NCI-H510A treated with DMSO at 0.1 percent for 48 hours (cell line): ENCODE data around the gene CDCA7.
"Not testable (repeated sequence)": the region's sequence is repeated elsewhere in the genome, so short reads cannot be mapped to it uniquely, and the experiment has no call there.

ENCODE experiments used
- DNase-seq: peaks from one replicate; lab custom pipeline; 2025; lab: John Stamatoyannopoulos, UW

Gene CDCA7

DNA sequence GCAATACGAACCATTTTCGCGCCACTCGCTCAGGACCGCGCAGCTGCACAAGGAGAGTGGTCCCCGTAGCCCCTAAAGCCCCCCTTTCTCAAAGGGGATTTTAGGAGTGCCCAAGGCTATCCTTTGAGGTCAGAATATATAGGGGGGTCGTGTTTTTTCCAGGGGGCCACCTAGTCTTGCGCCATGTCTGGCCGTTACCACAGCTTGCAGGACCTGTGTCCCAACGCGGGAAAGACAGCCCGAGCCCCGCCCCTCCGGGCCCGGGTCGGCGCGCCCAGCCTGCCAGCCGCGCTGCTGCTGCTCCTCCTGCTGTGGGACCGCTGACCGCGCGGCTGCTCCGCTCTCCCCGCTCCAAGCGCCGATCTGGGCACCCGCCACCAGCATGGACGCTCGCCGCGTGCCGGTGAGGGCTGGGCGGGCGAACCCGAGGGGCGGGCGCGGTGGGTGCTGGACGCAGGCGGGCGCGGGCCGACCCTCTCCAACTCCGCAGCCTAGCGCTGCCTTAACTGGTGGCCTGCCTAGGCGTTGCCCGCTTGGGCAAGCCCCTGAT, at the start of gene CDCA7:
TSS of gene CDCA7 (plus strand) at position 291 of the 550 bp plus-strand sequence. CDS start at position 383, 92 bp downstream.
- DNase-seq, result peak; percentile 93

DNA sequence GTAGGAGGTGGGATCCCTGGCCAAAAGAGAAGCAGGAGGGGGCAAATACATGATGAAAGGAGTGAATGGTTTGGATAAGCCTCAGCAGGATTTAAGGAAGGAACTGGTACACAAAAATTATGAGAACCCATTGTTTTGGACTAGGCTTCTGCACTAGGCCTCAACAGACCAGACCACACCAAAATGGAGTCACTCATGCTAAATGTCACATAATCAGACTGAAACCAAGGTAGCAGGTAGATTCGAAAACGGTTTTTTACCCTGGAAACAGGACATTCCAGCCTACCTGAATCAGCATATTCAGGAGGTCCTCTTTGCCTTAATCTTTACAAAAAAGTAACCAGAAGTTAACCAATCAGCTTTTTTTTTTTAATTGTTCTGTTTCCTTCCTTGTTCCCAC, 49.4 kb upstream of the CDCA7 start:
- no peak for DNase-seq

DNA sequence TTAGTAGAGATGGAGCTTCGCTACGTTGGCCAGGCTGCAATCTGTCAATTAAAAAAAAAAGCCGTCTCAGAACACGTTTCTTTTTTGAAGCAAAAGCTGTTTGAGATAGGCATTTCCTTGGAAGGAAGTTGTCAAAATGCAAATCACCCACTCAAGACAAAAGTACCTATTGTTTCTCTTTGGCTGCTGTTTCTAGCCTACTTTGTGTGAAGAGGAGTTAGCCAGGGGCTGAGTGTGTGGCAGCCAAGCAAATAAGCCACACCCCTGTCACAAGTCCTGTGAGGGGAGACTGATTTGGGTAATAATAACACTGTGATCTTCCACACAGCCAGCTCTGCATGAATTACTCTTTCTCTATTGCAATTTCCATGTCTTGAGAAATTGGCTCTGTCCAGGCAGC, 47.4 kb upstream of the CDCA7 start:
- DNase-seq, result no peak

DNA sequence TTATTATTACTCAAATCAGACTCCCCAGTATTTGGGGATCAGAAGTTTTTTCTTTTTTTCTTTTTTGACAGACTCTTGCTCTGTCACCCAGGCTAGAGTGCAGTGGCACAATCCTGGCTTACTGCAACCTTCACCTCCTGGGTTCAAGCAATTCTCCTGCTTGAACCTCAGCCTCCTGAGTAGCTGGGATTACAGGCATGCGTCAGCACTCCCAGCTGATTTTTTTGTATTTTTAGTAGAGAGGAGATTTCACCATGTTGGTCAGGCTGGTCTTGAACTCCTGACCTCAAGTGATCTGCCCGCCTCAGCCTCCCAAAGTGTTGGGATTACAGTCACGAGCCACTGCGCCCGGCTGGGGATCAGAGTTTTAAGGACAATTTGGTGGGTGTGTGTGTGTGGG, 45.3 kb upstream of the CDCA7 start:
- not testable (repeated sequence) for DNase-seq

DNA sequence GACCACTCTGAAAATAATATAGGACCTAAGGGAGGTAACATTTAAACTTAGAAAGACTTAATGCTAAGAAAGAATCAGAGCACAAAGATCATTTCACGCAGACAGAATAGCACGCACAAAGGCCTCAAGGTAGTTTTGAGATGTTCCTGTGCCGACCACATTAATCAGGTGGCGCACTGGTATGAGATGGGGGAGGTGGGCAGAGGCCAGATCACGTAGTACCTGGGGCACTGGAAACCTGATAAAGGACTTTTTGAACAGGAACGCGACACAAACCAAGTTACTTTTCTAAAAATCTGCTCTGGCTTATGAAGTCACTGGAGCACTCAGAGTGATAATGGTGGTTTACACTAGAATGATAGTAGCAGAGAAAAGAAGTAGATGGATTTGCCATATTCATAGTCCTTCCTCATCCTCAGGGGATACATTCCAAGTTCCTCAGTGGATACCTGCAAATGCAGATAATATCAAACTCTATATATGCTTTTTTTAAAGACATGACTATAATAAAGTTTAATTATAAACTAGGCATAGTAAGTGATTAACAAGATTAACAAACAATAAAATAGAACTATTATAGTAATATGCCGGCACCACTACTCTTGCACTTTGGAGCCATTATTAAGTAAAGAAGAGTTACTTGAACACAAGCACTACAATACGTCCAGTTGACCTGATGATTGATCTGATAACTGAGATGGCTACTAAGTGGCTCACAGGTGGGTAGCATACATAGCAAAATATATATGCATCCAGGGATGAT, 42.6 kb upstream of the CDCA7 start:
- no peak for DNase-seq

DNA sequence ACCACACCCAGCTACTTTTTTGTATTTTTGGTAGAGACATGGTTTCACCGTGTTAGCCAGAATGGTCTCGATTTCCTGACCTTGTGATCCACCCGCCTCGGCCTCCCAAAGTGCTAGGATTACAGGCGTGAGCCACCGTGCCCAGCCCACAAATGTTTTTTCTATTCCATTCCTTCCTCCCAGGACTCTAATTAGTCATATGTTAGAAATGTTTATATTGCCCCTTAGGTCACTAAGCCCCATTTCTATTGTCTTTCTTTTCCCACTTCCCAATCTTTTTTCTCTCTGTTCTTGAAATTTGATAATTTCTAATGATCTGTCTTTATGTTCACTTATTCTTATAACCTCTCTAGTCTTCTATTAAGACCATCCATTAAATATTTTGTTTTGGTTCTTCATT, 31.3 kb upstream of the CDCA7 start:
- no peak for DNase-seq

DNA sequence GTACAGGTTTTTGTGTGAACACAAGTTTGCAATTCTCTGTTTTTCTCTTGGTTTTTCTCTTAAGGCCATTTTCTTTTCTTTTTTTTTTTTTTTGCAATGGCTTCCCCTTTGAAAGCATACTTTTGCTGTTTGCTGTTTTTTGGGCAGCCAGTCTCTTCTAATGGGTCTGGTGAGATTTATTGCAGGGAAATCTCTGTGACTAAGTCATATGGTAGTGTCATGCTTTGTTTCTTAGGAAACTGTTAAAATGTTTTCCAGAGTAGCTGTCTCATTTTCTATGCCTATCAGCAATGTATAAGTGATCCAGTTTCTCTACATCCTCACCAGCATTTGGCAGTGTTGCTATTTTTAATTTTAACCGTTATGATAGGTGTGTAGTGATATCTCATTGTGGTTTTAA, 27.9 kb upstream of the CDCA7 start:
- no peak for DNase-seq

DNA sequence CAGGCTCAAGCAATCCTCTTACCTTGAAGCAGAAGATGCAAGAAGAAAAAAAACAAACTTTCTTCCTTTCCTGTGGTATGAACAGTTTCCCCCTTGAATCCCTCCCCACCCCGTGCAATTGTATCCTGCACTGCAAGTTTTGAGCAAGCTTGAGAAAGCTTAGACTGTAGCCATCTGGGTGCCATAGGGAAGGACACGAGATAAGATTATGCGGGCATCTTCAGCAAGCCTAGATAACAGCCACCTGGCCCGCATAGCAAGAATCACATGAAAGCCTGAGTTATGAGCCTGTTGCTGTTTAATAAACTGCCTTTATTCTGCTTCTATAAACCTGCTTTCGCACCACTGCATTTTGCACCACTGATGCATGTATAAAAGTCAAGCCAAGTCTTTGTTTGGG, 27.3 kb upstream of the CDCA7 start:
- no peak for DNase-seq

DNA sequence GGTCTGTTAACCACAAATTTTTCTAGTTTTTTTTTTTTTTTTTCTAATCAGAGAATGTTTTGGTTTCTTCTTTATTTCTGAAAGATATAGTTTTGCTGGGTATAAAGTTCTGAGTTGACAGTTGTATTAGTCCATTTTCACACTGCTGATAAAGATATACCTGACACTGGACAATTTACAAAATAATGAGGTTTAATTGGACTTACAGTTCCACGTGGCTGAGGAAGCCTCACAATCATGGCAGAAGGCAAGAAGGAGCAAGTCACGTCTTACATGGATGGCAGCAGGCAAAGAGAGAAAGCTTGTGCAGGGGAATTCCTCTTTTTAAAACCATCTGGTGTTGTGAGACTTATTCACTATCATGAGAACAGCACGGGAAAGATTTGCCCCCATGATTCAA, 21.7 kb upstream of the CDCA7 start:
- not testable (repeated sequence) for DNase-seq

DNA sequence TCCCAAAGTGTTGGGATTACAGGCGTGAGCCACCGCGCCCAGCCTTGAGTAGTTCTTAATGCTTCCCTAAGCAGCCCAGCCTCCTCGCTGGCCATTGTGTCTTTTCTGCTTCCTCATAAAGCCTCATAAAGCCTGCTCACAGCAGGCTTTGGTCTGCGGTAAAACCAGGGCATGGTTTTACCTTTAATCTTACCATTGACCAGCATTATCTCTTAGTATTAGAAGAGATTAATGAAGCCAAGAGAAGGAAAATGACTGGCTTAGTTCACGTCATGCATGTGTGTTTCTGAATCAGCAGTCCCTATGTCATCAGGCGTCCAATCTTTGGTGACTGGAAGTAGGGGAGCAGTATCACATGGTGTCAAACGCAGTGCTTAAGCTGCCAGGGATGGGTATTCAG, 14.9 kb upstream of the CDCA7 start:
- no peak for DNase-seq

DNA sequence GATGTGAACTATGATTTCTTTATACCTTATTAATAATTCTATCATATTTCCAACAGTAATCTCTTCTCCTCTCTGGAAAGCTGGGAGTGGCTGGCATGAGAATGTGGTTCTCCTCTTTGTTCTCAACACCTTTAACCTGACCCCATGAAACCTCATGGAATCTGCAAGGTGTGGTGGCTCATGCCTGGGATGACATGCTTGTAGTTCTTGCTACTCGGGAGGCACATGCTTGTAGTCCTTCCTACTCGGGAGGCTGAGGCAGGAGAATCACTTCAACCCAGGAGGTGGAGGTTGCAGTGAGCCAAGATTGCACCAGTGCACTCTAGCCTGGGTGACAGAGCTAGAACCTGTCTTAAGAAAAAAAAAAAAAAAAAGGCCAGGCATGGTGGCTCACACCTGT, 10.8 kb upstream of the CDCA7 start:
- no peak for DNase-seq

DNA sequence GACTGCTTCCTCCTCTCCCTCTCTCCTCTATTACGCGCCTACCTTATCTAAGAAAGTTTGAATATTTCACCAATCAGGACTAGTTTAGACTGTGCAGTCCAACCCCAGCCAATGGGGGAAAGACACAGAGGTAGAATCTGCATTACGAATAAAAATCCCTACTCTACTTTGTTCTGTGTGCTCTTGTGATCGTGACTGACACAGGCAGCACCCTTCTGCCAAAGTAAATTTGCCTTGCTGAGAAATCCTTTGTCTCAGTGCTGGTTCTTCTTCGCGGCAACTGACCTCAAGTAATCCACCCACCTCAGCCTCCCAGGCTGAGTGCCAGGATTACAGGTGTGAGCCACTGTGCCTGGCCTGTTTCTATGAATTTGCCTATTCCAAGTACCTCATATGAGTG, 8.6 kb upstream of the CDCA7 start:
- DNase-seq, result no peak

DNA sequence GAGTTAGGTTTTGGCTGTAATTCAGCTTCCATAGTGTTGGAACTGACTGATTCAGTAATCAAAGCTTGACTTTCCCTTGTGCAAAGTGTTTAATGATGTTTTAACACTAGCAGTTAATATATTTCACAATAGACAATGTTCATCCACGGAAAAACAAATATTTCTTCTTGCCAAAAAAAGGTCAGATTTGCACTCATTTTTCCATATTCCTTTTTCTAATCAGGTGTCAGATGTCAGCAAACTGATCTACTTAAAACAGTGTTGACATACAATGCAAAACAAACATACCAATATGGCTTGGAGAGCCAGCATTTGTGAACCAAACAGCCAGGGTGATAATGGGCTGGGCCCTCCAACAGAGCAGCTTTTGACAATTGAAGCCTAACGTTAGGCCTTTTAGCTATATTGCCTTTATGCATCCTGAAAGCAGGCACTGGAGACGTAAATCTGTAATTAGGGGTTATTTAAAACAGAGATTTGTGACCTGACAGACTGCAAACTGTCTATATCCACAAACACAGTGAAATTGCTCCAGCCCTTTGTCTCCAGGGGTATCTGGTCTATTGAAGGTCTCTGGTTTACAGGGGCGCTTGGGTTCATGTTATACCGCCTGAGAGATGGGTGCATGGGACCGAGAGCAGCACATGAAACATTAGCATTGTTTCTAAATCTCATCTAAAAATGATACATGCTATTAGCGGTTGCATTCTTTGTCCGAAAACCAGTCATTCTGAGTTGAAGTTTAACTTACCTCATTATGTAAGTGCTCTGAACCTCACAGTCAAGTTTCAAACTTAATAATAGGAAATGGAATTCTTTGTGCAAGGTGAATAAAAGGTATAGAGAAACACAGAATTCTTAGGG, 7.1 kb upstream of the CDCA7 start:
- DNase-seq, result no peak

DNA sequence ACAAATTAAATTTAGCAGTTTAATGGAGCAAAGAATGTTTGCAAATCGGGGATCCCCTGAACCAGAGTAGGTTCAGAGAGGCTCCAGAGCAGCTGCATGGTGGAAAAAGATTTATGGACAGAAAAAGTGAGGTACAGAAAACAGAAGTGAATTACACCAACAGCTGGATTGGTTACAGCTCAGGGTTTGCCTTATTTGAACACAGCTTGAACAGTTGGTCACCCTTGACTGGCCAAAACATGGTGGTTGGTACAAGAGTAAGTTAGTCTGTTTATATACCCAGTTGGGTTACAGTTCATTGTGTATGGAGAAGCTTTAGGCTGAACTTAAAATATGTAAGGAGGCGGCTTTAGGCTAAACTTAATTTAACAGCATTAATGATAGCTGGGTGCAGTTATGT, 5.4 kb upstream of the CDCA7 start:
- DNase-seq, result no peak

DNA sequence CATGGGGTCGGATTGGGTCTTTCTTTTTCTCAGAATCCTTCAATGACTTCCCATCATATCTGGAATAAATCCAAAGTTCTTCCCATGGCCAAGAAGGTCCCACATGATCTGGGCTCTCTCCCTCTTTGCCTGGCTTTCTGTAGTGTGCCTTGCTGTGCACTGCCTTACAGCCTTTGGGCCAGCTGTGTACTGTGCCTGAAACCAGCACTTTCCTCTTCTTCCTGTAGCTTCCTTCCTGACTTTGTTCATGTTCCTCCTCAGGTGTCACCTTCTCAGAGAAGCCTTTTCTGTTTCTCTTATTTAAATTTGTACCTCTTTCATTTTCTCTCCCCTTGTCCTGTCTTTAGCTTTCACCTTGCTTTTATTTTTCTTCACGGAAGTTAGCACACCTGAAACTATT, 4.3 kb upstream of the CDCA7 start:
- DNase-seq, result no peak

DNA sequence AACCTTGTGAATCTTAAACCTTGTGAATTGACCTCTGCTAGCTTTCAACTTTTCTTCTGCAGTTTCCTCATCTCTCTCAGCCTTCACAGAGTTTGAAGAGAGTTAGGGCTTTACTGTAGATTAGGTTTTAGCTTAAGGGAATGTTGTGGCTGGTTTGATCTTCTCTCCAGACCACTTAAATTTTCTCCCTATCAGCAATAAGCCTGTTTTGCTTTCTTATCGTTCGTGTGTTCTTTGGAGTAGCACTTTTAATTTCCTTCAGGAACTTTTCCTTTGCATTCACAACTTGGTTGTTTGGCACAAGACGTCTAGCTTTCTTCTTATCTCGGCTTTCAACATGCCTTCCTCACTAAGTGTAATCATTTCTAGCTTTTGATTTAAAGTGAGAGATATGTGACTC, 2.8 kb upstream of the CDCA7 start:
- no peak for DNase-seq

DNA sequence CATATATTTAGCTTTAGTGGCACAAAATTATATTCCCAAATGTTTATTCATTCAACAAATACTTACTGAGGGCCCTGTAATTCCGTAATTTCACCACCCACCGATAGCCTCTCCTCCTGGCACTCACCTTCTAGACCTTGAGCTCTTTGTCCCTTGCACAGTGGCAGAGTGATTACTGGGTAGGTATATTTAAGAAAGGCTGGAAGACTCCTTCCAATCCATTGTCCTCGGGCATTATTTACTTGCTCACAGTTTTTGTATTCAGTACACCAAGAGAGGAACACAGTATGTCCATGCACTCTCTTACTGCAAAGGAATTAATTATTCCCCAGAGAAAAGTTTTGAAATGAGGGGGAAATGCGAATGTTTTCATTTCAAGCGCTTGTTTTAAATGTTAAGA, 1.1 kb upstream of the CDCA7 start:
- DNase-seq, result peak; percentile 44

DNA sequence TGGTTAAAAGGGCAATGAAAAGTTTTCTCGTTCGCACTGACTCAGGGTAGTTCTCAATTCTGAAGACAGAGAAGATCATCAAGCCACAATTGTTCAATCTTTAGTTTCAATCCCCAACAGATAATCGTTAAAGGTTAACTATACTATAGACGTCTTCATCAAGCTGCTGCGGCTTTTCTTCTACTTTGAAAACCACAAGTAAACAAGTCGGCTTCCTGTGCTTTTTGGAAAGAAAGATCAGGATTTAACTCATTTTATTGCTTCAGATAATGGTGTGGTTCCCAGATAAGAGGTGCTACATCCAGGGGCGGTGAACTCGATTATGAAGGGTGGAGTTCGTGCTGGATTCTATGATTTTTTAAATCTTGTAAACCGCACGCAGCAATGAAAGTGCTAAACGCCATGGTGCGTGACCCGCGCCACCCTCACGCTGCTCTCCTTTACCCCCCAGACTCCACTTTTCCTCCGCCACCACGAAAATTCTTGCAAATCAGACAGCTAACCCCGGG, 545 bp upstream of the CDCA7 start:
- peak; percentile 82 for DNase-seq

DNA sequence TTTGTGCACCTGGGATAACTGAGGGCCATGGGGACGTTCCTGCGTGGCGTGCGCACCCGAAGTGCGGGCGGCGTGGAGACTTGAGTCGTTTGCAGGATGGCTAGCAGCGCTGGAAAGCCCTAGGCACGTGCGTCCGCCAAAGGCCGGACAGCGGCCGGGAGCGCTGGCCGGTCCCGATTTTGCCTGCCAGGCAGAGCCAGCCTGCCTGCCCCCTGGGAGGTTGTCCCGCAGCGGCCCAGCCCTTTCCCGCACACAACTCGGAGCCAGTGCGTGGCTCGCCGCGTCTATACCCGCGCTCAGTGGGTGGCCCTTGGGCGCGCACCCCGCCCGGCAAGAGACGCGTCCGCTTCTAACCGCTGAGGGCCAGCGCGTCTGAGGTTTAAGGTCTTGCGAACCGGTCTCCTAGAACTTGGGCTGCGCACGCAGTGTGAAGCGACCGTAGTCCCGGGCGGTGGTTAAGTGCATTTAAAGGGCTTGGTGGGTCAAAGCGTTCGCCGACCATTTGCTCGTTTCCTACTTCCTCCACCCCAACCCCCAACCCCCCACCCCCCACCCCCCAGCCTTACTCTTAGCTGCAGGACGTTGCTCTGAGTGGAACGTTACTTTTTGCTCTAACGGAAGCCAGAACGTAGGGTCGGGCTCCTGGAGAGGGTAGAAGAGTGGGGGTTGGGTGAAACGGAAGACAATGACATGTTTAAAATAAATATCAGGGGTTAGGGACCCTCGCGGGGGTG, 627 bp downstream of the CDCA7 start:
- DNase-seq, result peak; percentile 67

DNA sequence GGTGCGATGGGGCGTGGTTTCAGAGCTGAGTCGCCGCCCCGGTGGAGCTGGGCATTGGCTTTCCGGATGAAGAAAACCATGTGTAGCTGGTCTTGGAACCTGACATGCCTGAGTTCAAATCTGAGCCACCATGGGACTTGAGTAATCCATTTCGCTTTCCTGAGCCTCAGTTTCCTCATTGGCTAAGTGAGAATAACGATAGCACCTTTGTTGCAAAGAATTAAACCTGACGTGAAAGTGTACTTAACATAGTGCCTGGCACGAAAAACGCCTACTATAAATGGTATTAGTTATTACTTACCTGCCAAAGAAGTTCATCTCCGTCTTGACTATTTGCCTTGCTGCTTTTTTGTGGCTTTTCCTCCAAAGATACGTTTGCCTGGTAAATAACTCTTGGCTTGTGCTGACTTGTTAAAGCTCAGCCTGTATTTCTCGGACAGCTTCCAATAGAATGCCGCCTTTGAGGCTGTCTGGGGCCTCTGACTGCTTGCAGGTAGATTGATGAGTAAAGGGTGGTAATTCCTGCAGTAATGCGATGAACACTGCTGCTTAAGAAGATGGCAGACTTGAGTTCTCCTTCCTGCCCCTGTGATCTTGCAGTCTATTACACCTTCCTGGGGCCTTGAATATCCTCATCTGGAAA, 1.3 kb downstream of the CDCA7 start:
- DNase-seq, result peak; percentile 34

DNA sequence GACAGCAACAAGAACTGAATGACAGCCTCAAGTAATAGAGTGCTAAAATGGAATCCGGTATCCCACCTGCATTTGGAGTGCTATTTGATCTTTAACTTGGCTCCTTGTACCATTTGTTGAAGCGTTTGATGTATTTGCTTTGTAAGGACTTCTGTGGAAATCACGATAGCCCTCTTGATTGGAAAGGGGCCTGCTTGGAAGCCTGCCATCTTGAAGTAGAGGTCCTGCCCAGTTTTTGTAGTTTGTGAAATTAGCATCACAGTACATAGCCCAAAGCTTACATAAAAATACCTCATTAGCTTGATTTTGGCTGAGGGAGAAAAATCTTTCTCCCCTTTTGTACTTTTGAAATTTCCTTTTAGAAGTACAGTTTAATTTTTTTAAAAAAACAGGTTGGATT, 2.7 kb downstream of the CDCA7 start:
- peak; percentile 14 for DNase-seq

DNA sequence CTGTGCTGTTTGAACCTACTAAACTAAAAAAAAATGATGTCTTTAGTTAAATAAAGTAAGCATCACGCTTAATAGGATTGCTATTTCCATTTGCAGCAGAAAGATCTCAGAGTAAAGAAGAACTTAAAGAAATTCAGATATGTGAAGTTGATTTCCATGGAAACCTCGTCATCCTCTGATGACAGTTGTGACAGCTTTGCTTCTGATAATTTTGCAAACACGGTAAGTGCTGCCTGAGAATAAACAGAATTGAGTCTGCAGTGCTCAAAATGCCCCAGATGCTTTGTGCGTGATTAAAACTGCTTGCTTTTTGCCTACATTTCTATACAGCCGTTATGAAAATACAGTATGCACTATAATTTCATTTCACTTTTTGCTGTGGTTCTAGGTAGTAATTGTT, 3.9 kb downstream of the CDCA7 start:
- DNase-seq, result no peak
